GM23338 (cell line): Measurements from ENCODE around the gene RALY.

ENCODE experiments used
- CREB1 ChIP-seq: fragments of 250-450 bp; sonication (Bioruptor Pico); IDR thresholded peaks from 2 replicates; pipeline ENCODE4 v1.5.0; 2020; ENCODE audit warnings: low read depth, mild to moderate bottlenecking, moderate library complexity
- ETS1 ChIP-seq: IDR thresholded peaks from 2 replicates; pipeline ENCODE4 v1.6.1; 2016; ENCODE audit warnings: antibody characterized with exemption
- EZH2 ChIP-seq: fragments of 200-600 bp; sonication (generic); IDR thresholded peaks from one replicate; pipeline ENCODE4 v1.8.0; 2017; ENCODE audit warnings: antibody characterized with exemption, mild to moderate bottlenecking, low read depth; ENCODE audit not compliant: unreplicated experiment
- EZH2phosphoT487 ChIP-seq: fragments of 200-600 bp; sonication (generic); IDR thresholded peaks from one replicate; pipeline ENCODE4 v1.8.1; 2018; ENCODE audit warnings: antibody characterized with exemption; ENCODE audit not compliant: unreplicated experiment
- JUNB ChIP-seq: IDR thresholded peaks from one replicate; pipeline ENCODE4 v1.6.1; 2016; ENCODE audit warnings: antibody characterized with exemption; ENCODE audit not compliant: unreplicated experiment
- POLR2AphosphoS5 ChIP-seq: IDR thresholded peaks from 2 replicates; pipeline ENCODE4 v1.6.1; 2016; ENCODE audit warnings: antibody characterized with exemption, low read depth
- ZNF114 ChIP-seq: fragments of 250-450 bp; sonication (Bioruptor Pico); IDR thresholded peaks from 2 replicates; pipeline ENCODE4 v1.5.0; 2020; ENCODE audit warnings: mild to moderate bottlenecking, moderate library complexity
- TF ChIP-seq, protein P1 (sequence below), 2 experiments: fragments of 200-600 bp in 1 of 2; sonication (generic) in 1 of 2; conservative IDR thresholded peaks; 2 replicates each; pipeline versions ENCODE4 v1.5.1 to v1.6.1; 2016 to 2017; ENCODE audit warnings: antibody characterized with exemption in 2 of 2, low read depth in 2 of 2, mild to moderate bottlenecking in 2 of 2, moderate library complexity in 1 of 2
- TF ChIP-seq, protein P2 (sequence below): IDR thresholded peaks from one replicate; pipeline ENCODE4 v1.6.1; 2018; ENCODE audit warnings: antibody characterized with exemption; ENCODE audit not compliant: unreplicated experiment

DNA sequence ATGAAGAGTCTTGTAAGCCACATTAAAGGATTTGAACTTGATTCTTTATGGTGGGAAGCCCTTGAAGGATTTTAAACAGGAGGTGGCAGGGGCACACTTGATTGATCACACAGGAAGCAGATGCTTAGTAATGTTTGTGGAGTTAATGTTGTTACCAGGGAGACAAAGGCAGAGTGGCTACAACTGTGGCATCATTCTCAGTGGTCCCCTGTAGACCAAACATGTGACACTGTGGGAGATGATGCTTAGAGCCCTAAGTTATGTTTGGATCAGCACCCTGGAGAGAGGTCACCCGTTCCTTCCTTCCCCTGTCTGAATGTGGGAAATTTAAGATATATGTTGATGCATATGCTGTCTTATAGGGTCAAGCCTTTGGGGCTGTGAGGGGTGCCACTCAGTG is 65.1 kb downstream of the RALY start:
- no peak for TF ChIP-seq EZH2phosphoT487
- TF ChIP-seq, protein P1, sequence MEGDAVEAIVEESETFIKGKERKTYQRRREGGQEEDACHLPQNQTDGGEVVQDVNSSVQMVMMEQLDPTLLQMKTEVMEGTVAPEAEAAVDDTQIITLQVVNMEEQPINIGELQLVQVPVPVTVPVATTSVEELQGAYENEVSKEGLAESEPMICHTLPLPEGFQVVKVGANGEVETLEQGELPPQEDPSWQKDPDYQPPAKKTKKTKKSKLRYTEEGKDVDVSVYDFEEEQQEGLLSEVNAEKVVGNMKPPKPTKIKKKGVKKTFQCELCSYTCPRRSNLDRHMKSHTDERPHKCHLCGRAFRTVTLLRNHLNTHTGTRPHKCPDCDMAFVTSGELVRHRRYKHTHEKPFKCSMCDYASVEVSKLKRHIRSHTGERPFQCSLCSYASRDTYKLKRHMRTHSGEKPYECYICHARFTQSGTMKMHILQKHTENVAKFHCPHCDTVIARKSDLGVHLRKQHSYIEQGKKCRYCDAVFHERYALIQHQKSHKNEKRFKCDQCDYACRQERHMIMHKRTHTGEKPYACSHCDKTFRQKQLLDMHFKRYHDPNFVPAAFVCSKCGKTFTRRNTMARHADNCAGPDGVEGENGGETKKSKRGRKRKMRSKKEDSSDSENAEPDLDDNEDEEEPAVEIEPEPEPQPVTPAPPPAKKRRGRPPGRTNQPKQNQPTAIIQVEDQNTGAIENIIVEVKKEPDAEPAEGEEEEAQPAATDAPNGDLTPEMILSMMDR (conservative IDR thresholded peaks at IDR 0.05; ENCODE audit: low read depth in 2 of 2): no peak
- no peak for TF ChIP-seq POLR2AphosphoS5
- TF ChIP-seq, protein P2, sequence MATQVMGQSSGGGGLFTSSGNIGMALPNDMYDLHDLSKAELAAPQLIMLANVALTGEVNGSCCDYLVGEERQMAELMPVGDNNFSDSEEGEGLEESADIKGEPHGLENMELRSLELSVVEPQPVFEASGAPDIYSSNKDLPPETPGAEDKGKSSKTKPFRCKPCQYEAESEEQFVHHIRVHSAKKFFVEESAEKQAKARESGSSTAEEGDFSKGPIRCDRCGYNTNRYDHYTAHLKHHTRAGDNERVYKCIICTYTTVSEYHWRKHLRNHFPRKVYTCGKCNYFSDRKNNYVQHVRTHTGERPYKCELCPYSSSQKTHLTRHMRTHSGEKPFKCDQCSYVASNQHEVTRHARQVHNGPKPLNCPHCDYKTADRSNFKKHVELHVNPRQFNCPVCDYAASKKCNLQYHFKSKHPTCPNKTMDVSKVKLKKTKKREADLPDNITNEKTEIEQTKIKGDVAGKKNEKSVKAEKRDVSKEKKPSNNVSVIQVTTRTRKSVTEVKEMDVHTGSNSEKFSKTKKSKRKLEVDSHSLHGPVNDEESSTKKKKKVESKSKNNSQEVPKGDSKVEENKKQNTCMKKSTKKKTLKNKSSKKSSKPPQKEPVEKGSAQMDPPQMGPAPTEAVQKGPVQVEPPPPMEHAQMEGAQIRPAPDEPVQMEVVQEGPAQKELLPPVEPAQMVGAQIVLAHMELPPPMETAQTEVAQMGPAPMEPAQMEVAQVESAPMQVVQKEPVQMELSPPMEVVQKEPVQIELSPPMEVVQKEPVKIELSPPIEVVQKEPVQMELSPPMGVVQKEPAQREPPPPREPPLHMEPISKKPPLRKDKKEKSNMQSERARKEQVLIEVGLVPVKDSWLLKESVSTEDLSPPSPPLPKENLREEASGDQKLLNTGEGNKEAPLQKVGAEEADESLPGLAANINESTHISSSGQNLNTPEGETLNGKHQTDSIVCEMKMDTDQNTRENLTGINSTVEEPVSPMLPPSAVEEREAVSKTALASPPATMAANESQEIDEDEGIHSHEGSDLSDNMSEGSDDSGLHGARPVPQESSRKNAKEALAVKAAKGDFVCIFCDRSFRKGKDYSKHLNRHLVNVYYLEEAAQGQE: peak; percentile 59
- no peak for TF ChIP-seq EZH2
- no peak for TF ChIP-seq CREB1 (CRISPR knock-in tag)
- no peak for TF ChIP-seq ZNF114 (CRISPR knock-in tag)
- TF ChIP-seq JUNB: no peak
- no peak for TF ChIP-seq ETS1
